Endothelial cell (in vitro differentiated cells): ENCODE data around the gene S100A7. TPM values are rescaled to one million over a fixed set of nuclear protein-coding genes. Genes with fewer than 3 reads are reported as not detected.

Source experiments
- DNase-seq: peaks from one replicate; pipeline ENCODE4 v3.0.0; 2021; ENCODE audit warnings: low spot score
- H3K27ac Mint-ChIP-seq: one replicate; pipeline ENCODE4 v1.8.0; 2021; ENCODE audit warnings: mixed read lengths, inconsistent platforms; ENCODE audit not compliant: unreplicated experiment
- H3K27me3 Mint-ChIP-seq: one replicate; pipeline ENCODE4 v1.8.0; 2021; ENCODE audit warnings: mild to moderate bottlenecking, moderate library complexity, mixed read lengths, inconsistent platforms; ENCODE audit not compliant: unreplicated experiment
- H3K36me3 Mint-ChIP-seq: one replicate; pipeline ENCODE4 v1.8.0; 2021; ENCODE audit warnings: mild to moderate bottlenecking, low read depth, mixed read lengths, inconsistent platforms; ENCODE audit not compliant: unreplicated experiment
- H3K4me1 Mint-ChIP-seq: one replicate; pipeline ENCODE4 v1.8.0; 2021; ENCODE audit warnings: mild to moderate bottlenecking, mixed read lengths, inconsistent platforms; ENCODE audit not compliant: unreplicated experiment
- H3K4me3 Mint-ChIP-seq: one replicate; pipeline ENCODE4 v1.8.0; 2021; ENCODE audit warnings: mild to moderate bottlenecking, mixed read lengths, inconsistent platforms; ENCODE audit not compliant: unreplicated experiment
- H3K9me3 Mint-ChIP-seq: one replicate; pipeline ENCODE4 v1.8.0; 2021; ENCODE audit warnings: mixed read lengths, inconsistent platforms; ENCODE audit not compliant: unreplicated experiment
- CTCF ChIP-seq: fragments of 200-600 bp; sonication (generic); IDR thresholded peaks from one replicate; pipeline ENCODE4 v1.5.0; 2021; ENCODE audit warnings: antibody characterized with exemption; ENCODE audit not compliant: unreplicated experiment
- total RNA-seq: library from RNA; stranded (reverse); fragmentation: NEBNext Ultra II Directional; extraction: Animal tissue kit (Norgen Biotek cat#: 25700); gene quantifications from one replicate; pipeline ENCODE4 v1.2.1, GENCODE V29; 2021; ENCODE audit not compliant: unreplicated experiment

Gene S100A7
- total RNA-seq, 1 donor from 2014 or later, result not detected

- TF ChIP-seq CTCF, result no peak
- H3K27me3 Mint-ChIP-seq, result peaks cover 4% of the 10 kb centered on the region
- no peak overlapping the region for H3K27ac Mint-ChIP-seq
- H3K36me3 Mint-ChIP-seq, result no peaks in the 10 kb centered on the region
- H3K4me1 Mint-ChIP-seq, result no peaks in the 10 kb centered on the region
- no peak for DNase-seq
- H3K4me3 Mint-ChIP-seq, result no peak overlapping the region
- no peaks in the 10 kb centered on the region for H3K9me3 Mint-ChIP-seq
These were observed 21.9 kb downstream of the S100A7 start for GRCh38 chr1:153438599-153438998.

- Mint-ChIP-seq H3K27ac (no peak overlapping the region), H3K27me3 (peaks cover 4% of the 10 kb centered on the region), H3K9me3 (no peaks in the 10 kb centered on the region), H3K36me3 (no peaks in the 10 kb centered on the region), H3K4me3 (no peak overlapping the region), H3K4me1 (no peaks in the 10 kb centered on the region)
- DNase-seq, result no peak
- no peak for TF ChIP-seq CTCF
These were observed 23.2 kb downstream of the S100A7 start for GRCh38 chr1:153437236-153437635.

GRCh38 chr1:153434746-153435455 is 25.6 kb downstream of the S100A7 start:
- Mint-ChIP-seq H3K27me3 (peaks cover 5% of the 10 kb centered on the region), H3K9me3 (no peaks in the 10 kb centered on the region), H3K27ac (no peak overlapping the region), H3K4me1 (no peaks in the 10 kb centered on the region), H3K36me3 (no peaks in the 10 kb centered on the region), H3K4me3 (no peak overlapping the region)
- no peak for DNase-seq
- no peak for TF ChIP-seq CTCF

GRCh38 chr1:153432874-153433681 is 27.4 kb downstream of the S100A7 start:
- Mint-ChIP-seq H3K4me3 (no peak overlapping the region), H3K27me3 (peaks cover 5% of the 10 kb centered on the region), H3K4me1 (peaks cover 7% of the 10 kb centered on the region), H3K27ac (no peak overlapping the region), H3K9me3 (no peaks in the 10 kb centered on the region), H3K36me3 (no peaks in the 10 kb centered on the region)
- TF ChIP-seq CTCF, result no peak
- DNase-seq, result no peak

- H3K36me3 Mint-ChIP-seq, result no peaks in the 10 kb centered on the region
- DNase-seq, result no peak
- peaks cover 5% of the 10 kb centered on the region for H3K27me3 Mint-ChIP-seq
- H3K9me3 Mint-ChIP-seq, result no peaks in the 10 kb centered on the region
- no peak overlapping the region for H3K4me3 Mint-ChIP-seq
- no peak overlapping the region for H3K27ac Mint-ChIP-seq
- H3K4me1 Mint-ChIP-seq, result peaks cover 18% of the 10 kb centered on the region
- TF ChIP-seq CTCF, result no peak
These were observed 28.5 kb downstream of the S100A7 start for GRCh38 chr1:153431928-153432327.
